ENCODE data around the gene GAB2. TPM values are rescaled to one million over a fixed set of nuclear protein-coding genes. Genes with fewer than 3 reads are reported as not detected.

GAB2 gene
- total and polyA plus RNA-seq, 2 of the 4 experiments (the other 2 are of a cell fraction), result 3.3 to 5.9 TPM

DNA sequence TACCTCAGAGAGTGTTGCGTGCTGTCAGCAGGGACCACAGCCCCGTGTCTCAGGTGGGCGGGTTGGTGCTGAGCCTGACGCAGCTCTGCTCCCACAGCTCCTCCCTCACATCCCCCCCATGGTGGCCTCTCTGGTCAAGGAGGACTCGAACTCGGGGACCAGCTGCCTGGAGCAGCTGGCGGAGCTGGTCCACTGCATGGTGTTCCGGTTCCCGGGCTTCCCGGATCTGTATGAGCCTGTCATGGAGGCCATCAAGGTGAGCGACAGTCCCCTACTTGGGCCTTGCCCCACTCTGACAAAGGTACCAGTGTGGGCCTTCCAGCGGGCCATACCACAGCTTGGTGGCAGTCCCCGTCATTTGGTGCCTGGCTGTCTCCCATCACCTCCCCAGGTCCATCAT is 217.1 kb downstream of the GAB2 start:
- Histone ChIP-seq H2BK20ac (ENCODE audit: low read depth, low read length) (no peak overlapping the region), H3K9me3 (ENCODE audit: control insufficient read depth, insufficient read depth, low read length) (no peaks in the 10 kb centered on the region), H3K23ac (ENCODE audit: low read depth, low read length) (no peak overlapping the region), H3K79me1 (ENCODE audit: low read depth in 1 of 2, low read length in 2 of 2) (peaks cover 20 to 51% of the 10 kb centered on the region in 2 experiments), H2AFZ (replicated peaks; ENCODE audit: low read length, poor library complexity) (no peak overlapping the region), H2AK9ac (replicated peaks; ENCODE audit: low read depth, low read length, poor library complexity) (no peak overlapping the region), H3K27me3 (ENCODE audit: control insufficient read depth, insufficient read depth, low read length) (no peaks in the 10 kb centered on the region), H3K14ac (replicated peaks; ENCODE audit: low read depth, low read length) (no peak overlapping the region), H3K9ac (ENCODE audit: low read depth, low read length) (no peak overlapping the region), H3K4me3 (ENCODE audit: insufficient read depth, low read depth, low read length) (no peak overlapping the region), H3K18ac (ENCODE audit: low read depth, low read length) (no peak overlapping the region), H3K4ac (ENCODE audit: low read depth, low read length) (no peak overlapping the region), H3K27ac (ENCODE audit: insufficient read depth, low read length) (no peak overlapping the region), H3K36me3 (ENCODE audit: control insufficient read depth, insufficient read depth, low read length) (peaks cover 48% of the 10 kb centered on the region), H2BK5ac (ENCODE audit: low read depth, low read length, poor library complexity, severe bottlenecking) (no peak overlapping the region), H2BK15ac (ENCODE audit: low read depth, low read length) (no peak overlapping the region), H3K4me1 (ENCODE audit: control insufficient read depth, insufficient read depth, low read length) (no peaks in the 10 kb centered on the region), H4K91ac (ENCODE audit: insufficient read depth, low read depth, low read length) (no peak overlapping the region), H4K5ac (ENCODE audit: low read depth, low read length) (no peak overlapping the region), H3K4me2 (ENCODE audit: low read depth, low read length) (no peak overlapping the region), H4K8ac (ENCODE audit: low read depth in 2 of 2, low read length in 2 of 2) (no peak overlapping the region), H2BK120ac (ENCODE audit: low read depth, low read length) (no peak overlapping the region), H3K9me1 (ENCODE audit: insufficient read depth, low read length) (no peaks in the 10 kb centered on the region; the same call in none of the 2 replicates), H4K20me1 (ENCODE audit: insufficient read depth, low read length) (peaks cover 21% of the 10 kb centered on the region), H2AK5ac (ENCODE audit: low read depth, low read length) (no peak overlapping the region), H3K56ac (ENCODE audit: extremely low read depth, insufficient read depth, low read length) (no peak overlapping the region)
- ChIA-PET CTCF (no interaction called here), POLR2A (ENCODE audit: unreplicated experiment) (no interaction called here)
- intact Hi-C loops (cut with micrococcal nuclease), result no loop called here
- in situ Hi-C loops (cut with MboI; ENCODE audit: low sequenced_read_pairs), result no loop called here
- DNase-seq, result no peak
- BruUV-seq (replicated peaks), result no TSS peak
- TF ChIP-seq RAD21 (IDR thresholded peaks at IDR 0.05; ENCODE audit: low read length) (no peak), CEBPB (IDR thresholded peaks at IDR 0.05; ENCODE audit: low read depth, low read length) (no peak), RFX5 (IDR thresholded peaks at IDR 0.05; ENCODE audit: low read depth, low read length) (no peak), RCOR1 (IDR thresholded peaks at IDR 0.05; ENCODE audit: insufficient replicate concordance, low read length) (no peak), NFE2L2 (IDR thresholded peaks at IDR 0.05; ENCODE audit: low read depth, low read length) (no peak), BHLHE40 (IDR thresholded peaks at IDR 0.05; ENCODE audit: low read depth, low read length) (no peak), FOS (IDR thresholded peaks at IDR 0.05; ENCODE audit: low read depth, low read length) (no peak), MAFK (IDR thresholded peaks at IDR 0.05; ENCODE audit: low read depth, low read length) (no peak), CHD1 (IDR thresholded peaks at IDR 0.05; ENCODE audit: low read depth, low read length) (no peak), MXI1 (IDR thresholded peaks at IDR 0.05; ENCODE audit: borderline replicate concordance, low read depth, low read length) (no peak), POLR2A (IDR thresholded peaks at IDR 0.05; ENCODE audit: low read depth, low read length) (no peak)
- TF ChIP-seq, protein P1, sequence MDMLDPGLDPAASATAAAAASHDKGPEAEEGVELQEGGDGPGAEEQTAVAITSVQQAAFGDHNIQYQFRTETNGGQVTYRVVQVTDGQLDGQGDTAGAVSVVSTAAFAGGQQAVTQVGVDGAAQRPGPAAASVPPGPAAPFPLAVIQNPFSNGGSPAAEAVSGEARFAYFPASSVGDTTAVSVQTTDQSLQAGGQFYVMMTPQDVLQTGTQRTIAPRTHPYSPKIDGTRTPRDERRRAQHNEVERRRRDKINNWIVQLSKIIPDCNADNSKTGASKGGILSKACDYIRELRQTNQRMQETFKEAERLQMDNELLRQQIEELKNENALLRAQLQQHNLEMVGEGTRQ (IDR thresholded peaks at IDR 0.05; ENCODE audit: low read depth, low read length), result no peak
- dilution Hi-C loops (cut with HindIII; ENCODE audit: low sequenced_read_pairs, unreplicated experiment), result no loop called here
- ATAC-seq (ENCODE audit: low read depth), result no peak
- 97% methylated on average over 5 of the region's 13 CpGs; no CpG with 5 or more reads in 1 of the 2 experiments for WGBS, 2 experiments (ENCODE audit: extremely low coverage in 2 of 2, insufficient read length in 1 of 2)

Data from IMR-90 (cell line).